Progenitor cell of endocrine pancreas (in vitro differentiated cells): ENCODE results near the gene RPTOR. TPM values are rescaled to one million over a fixed set of nuclear protein-coding genes. Genes with fewer than 3 reads are reported as not detected.

ENCODE experiments used
- DNase-seq: peaks from one replicate; pipeline ENCODE4 v3.0.0; 2021; ENCODE audit warnings: low spot score; ENCODE audit not compliant: unreplicated experiment
- H3K27ac Mint-ChIP-seq: 2 replicates; pipeline ENCODE4 v1.8.0; 2021; ENCODE audit warnings: mild to moderate bottlenecking, moderate library complexity, mixed read lengths
- H3K27me3 Mint-ChIP-seq: 2 replicates; pipeline ENCODE4 v1.8.0; 2021; ENCODE audit warnings: mixed read lengths
- H3K36me3 Mint-ChIP-seq: 2 replicates; pipeline ENCODE4 v1.8.0; 2022; ENCODE audit warnings: mixed read lengths; ENCODE audit not compliant: insufficient read depth
- H3K4me1 Mint-ChIP-seq: 2 replicates; pipeline ENCODE4 v1.8.0; 2021; ENCODE audit warnings: low read depth, mixed read lengths
- H3K4me3 Mint-ChIP-seq: 2 replicates; pipeline ENCODE4 v1.8.0; 2021; ENCODE audit warnings: low read depth, mild to moderate bottlenecking, moderate library complexity, mixed read lengths
- H3K9me3 Mint-ChIP-seq: 2 replicates; pipeline ENCODE4 v1.8.0; 2021; ENCODE audit warnings: low read depth, mixed read lengths
- total RNA-seq: library from RNA; stranded (reverse); gene quantifications from 2 replicates; pipeline ENCODE4 v1.2.1, GENCODE V29; 2021
- TF ChIP-seq, protein P1 (sequence below): fragments of 200-600 bp; sonication (generic); IDR thresholded peaks from one replicate; pipeline ENCODE4 v1.5.0; 2021; ENCODE audit warnings: antibody characterized with exemption, mild to moderate bottlenecking; ENCODE audit not compliant: unreplicated experiment

Gene RPTOR
- total RNA-seq, 1 donor from 2014 or later = 40.0 TPM

DNA sequence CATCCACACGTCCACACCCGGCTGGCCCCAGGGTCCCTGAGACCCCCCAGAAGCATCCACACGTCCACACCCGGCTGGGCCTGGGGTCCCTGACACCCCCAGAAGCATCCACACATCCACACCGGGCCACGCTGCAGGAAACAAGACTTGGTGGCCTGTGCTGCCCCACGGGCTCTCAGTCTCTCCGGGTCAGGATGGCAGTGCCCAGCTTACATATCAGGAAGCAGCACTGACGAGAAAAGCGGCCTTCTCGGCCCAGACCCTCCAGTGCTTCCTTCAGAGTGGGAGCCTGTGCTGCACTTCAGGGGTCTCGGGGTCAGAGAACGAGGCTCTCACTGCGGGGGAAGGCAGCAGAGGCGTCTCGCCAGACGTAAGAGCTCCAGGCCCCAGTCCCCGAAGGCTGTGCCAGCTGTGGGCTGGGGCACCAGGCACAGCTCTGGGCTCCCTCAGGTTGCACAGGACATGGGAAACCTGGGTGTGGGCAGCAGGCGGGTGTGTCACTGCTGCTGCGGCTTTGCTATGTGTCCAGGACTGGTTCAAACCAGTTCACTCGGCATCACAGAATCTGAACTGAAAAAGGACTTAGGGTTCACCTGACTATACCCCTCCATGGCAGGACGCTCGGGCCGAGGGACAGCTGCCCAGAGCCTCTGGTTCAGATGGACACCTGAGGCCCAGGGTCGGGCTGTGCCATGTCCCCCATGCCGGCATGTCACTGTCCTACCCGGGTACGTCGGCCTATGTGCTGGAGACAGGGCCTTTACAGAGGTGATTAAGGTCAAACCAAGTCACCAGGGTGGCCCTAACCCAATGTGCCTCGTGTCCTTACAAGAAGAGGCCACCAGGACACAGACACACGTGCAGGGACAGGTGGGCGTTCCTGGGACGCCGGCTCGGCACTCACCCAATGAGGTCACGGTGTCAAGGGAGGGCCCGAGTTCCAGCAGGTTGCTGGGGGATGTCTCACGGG lies 406.8 kb downstream of the RPTOR start:
- Mint-ChIP-seq H3K36me3 (peaks cover 14% of the 10 kb centered on the region), H3K9me3 (no peaks in the 10 kb centered on the region), H3K4me3 (no peak overlapping the region), H3K27me3 (no peaks in the 10 kb centered on the region), H3K4me1 (no peaks in the 10 kb centered on the region), H3K27ac (no peak overlapping the region)
- no peak for DNase-seq
- TF ChIP-seq, protein P1, sequence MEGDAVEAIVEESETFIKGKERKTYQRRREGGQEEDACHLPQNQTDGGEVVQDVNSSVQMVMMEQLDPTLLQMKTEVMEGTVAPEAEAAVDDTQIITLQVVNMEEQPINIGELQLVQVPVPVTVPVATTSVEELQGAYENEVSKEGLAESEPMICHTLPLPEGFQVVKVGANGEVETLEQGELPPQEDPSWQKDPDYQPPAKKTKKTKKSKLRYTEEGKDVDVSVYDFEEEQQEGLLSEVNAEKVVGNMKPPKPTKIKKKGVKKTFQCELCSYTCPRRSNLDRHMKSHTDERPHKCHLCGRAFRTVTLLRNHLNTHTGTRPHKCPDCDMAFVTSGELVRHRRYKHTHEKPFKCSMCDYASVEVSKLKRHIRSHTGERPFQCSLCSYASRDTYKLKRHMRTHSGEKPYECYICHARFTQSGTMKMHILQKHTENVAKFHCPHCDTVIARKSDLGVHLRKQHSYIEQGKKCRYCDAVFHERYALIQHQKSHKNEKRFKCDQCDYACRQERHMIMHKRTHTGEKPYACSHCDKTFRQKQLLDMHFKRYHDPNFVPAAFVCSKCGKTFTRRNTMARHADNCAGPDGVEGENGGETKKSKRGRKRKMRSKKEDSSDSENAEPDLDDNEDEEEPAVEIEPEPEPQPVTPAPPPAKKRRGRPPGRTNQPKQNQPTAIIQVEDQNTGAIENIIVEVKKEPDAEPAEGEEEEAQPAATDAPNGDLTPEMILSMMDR = no peak

DNA sequence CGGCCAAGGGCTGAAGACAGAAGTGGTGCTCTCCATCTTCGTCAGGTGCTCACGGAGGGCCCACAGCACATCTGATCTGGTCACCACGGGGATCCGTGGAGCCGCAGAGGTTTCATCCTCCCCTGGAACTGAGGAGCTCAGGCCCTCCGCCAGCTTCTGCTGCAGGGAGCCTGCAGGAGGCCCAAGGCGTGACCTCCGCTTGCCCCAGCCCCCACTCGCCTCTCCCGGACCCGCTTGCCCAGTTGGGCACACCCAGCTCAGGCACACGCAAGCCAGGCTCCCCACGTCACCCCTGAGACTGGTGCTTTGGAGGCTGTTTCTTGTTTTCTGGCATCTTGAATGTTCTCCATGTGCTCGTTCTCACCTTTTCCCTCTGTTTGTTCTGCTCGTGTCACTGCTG lies 407.7 kb downstream of the RPTOR start:
- peak overlapping the region; percentile 60 for H3K27ac Mint-ChIP-seq
- TF ChIP-seq, protein P1 = no peak
- no peak for DNase-seq

DNA sequence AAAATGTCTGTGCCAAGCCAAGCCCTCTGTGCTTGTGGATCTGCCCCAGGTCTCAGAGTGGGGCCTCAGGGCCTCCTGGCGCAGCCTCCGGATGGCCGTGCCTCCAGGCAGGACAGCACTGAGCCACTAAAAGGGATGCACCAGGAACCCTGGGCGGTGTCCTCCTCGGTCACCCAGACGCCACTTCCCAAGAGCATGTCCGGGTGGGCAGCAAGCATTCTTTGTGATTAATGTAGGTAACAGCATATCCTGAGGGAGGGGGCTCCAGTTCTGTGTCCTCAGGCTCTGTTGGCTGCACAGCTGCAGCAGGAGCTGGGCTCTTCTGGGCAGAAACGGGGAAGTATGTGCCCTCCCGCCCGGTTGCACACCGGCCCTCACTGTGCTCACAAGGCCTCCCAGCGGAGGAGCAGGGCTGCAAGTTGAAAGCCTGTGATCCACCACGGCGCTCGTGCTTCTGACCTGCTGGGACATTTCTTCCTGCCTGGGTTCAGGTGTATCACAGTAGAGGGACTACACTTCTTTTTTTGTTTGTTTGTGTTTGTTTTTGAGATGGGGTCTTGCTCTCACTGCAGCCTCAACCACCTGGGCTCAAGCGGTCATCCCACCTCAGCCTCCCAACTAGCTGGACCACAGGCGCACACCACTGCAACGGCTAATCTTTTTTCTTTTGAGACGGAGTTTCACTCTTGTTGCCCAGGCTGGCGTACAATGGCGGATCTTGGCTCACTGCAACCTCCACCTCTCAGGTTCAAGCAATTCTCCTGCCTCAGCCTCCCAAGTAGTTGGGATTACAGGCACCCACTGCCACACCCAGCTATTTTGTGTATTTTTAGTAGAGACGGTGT lies 409.1 kb downstream of the RPTOR start:
- H3K4me1 Mint-ChIP-seq = no peaks in the 10 kb centered on the region
- H3K27me3 Mint-ChIP-seq = no peaks in the 10 kb centered on the region
- peaks cover 7% of the 10 kb centered on the region for H3K36me3 Mint-ChIP-seq
- H3K9me3 Mint-ChIP-seq = no peaks in the 10 kb centered on the region
- TF ChIP-seq, protein P1 = no peak
- H3K27ac Mint-ChIP-seq = no peak overlapping the region
- DNase-seq = no peak
- H3K4me3 Mint-ChIP-seq = no peak overlapping the region

More for the DNA sequence above, 407.7 kb downstream of the RPTOR start:
- H3K9me3 Mint-ChIP-seq = no peaks in the 10 kb centered on the region
- peaks cover 7% of the 10 kb centered on the region for H3K36me3 Mint-ChIP-seq
- H3K27me3 Mint-ChIP-seq = no peaks in the 10 kb centered on the region
- H3K4me1 Mint-ChIP-seq = no peaks in the 10 kb centered on the region
- H3K4me3 Mint-ChIP-seq = no peak overlapping the region

DNA sequence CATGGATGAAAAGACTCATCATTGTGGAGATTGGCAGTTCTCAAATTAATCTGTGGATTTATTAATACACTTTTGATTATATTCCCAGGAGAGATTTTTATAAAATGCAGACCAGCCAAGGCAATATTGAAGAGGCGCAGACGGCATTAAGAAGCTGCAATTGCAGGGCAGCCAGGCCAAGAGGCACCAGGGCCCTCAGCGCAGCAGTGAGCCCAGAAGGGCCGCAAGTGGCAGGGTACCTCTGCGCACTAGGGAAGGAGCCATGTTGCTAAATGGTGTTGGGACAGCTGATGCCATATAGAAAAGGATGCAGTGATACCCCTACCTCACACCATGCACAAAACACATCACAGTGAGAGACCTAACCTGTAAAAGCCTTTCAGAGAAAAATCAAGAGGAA lies 410.4 kb downstream of the RPTOR start:
- no peak for DNase-seq
- no peaks in the 10 kb centered on the region for H3K27me3 Mint-ChIP-seq
- peaks cover 7% of the 10 kb centered on the region for H3K36me3 Mint-ChIP-seq
- H3K27ac Mint-ChIP-seq = no peak overlapping the region
- TF ChIP-seq, protein P1 = no peak
- no peaks in the 10 kb centered on the region for H3K4me1 Mint-ChIP-seq
- no peak overlapping the region for H3K4me3 Mint-ChIP-seq
- no peaks in the 10 kb centered on the region for H3K9me3 Mint-ChIP-seq

DNA sequence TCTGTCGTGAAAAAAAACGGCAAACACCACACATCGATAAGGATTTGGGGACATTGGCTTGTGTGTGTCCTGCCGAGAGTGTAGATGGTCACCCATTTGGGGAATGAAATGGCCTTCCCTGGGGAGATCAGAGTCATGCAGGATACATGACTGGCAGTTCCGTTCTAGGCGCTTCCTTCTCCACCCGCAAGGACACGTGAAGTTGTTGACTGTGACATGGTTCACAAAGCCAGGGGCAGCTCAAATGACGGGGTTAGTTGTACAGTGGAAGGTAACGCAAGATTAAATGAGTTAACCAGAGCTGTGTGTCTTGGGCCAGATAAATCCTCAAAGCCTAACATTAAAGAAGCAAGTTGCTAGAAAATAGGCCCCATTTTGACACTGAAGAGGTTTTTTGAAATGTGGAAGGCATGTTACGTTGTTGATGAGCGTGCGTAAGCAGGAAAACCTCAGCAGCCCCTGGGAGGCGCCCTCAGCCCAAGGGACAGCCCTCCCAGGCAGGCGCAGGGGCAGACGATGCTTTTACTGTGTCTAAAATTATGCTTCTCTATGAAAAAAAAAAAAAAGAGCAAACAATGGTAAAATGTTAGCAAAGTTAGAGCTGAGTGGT lies 411.1 kb downstream of the RPTOR start:
- Mint-ChIP-seq H3K4me1 (no peaks in the 10 kb centered on the region), H3K27ac (no peak overlapping the region), H3K27me3 (no peaks in the 10 kb centered on the region), H3K9me3 (no peaks in the 10 kb centered on the region), H3K4me3 (no peak overlapping the region), H3K36me3 (peaks cover 7% of the 10 kb centered on the region)
- DNase-seq = no peak
- TF ChIP-seq, protein P1 = no peak
